T-helper 2 cell treated with Interferon-gamma antibody and Interleukin-4, amounts not matched to agents 5 μg/mL and 100 μg/mL, for 36 hours (primary cell): ENCODE measurements around the gene SLC30A4.
A peak's percentile ranks its signal among the peaks of the same experiment; 100 is the strongest.

Experiments used
- DNase-seq: peaks from one replicate; pipeline ENCODE4 v3.0.0; 2021; ENCODE audit warnings: low spot score
- H3K27ac Mint-ChIP-seq: one replicate; pipeline ENCODE4 v1.8.0; 2021; ENCODE audit warnings: mild to moderate bottlenecking, mixed read lengths
- H3K27me3 Mint-ChIP-seq: one replicate; pipeline ENCODE4 v1.8.0; 2021; ENCODE audit warnings: low read depth, mixed read lengths
- H3K36me3 Mint-ChIP-seq: one replicate; pipeline ENCODE4 v1.8.0; 2021; ENCODE audit warnings: low read depth, mixed read lengths
- H3K4me1 Mint-ChIP-seq: one replicate; pipeline ENCODE4 v1.8.0; 2021; ENCODE audit warnings: low read depth, mixed read lengths
- H3K4me3 Mint-ChIP-seq: one replicate; pipeline ENCODE4 v1.8.0; 2022; ENCODE audit warnings: mild to moderate bottlenecking, moderate library complexity, mixed read lengths
- H3K9me3 Mint-ChIP-seq: one replicate; pipeline ENCODE4 v1.8.0; 2021; ENCODE audit warnings: mixed read lengths

Gene SLC30A4

DNA sequence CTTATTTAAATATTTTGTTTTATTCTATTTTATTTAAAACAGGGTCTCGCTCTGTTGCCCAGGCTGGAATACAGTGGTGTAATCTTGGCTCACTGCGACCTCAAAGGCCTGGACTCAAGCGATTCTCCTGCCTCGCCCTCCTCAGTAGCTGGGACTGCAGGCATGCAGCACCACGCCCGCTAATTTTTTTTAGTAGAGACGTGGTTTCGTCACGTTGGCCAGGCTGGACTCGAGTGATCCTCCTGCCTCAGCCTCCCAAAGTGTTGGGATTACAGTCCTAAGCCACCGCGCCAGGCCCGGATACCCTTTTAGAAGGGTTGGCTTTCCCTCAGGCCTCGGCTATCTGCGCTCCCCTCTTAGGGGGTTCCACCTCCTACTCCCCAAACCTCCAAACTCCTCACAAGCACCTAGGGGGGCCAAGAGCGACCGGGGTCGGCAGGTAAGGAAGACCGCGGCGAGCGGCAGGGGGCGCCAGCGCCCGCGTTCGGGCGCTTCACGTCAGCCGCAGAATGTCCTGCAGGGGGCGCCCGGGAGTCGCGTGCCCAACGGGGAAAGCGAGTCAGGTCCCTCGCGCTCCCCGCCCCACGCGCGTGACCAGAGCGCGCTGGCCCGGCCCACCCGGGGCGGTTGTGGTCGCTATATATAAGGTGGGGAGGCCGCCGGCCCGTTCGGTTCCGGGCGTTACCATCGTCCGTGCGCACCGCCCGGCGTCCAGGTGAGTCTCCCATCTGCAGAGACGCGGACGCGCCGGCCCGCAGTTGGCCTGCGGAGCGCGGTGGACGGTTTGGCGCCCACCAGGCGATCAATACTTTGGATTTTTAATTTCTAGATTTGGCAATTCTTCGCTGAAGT, 92.4 kb downstream of the SLC30A4 start:
- Mint-ChIP-seq H3K9me3 (no peaks in the 10 kb centered on the region), H3K36me3 (no peaks in the 10 kb centered on the region), H3K27me3 (peaks cover 35% of the 10 kb centered on the region), H3K4me3 (peak overlapping the region; percentile 48), H3K4me1 (peaks cover 3% of the 10 kb centered on the region), H3K27ac (no peak overlapping the region)
- peak; percentile 80 for DNase-seq
